ENCODE results near the gene TMEM250.

TMEM250 gene

GRCh38 chr9:136081826-136082495 is 36.7 kb downstream of the TMEM250 start:
- no peak for DNase-seq

DNA sequence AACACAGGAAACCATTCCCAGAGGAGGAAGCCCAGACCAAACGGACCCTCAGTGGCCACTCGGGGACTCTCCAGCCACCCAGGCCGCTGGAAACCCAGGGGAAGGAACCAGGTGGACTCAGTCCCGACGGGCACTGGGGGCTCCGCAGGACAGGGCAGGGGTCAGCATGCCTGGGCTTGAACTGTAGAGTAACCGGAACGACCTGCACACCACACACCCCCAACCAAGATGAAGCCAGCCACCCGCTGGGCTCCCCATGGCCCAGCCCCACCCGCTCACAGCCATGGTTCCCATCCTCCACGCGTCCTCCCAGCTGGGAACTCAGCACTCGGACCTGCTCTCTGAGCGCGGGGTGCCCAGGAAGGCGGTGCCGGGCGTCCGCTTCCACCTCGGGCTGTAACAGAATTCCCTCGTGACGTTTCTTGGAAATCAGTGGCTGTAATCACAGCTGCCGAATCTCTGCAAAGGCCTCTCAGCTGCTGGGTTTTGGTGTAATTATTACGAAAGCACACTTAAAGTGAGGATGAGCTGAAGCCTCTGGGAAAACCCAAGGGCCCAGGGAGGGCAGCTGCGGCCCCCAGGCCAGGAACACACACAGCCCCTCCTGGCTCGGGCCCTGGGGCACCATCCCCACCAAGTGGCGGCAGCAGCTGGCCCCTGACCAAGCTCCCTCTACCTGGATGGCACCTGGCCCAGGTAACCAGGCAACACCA is 37.4 kb downstream of the TMEM250 start:
- no peak for DNase-seq

GRCh38 chr9:136080716-136081112 is 38.0 kb downstream of the TMEM250 start:
- DNase-seq = no peak

- no peak for DNase-seq
These were observed 38.8 kb downstream of the TMEM250 start for GRCh38 chr9:136079916-136080246.

- no peak for DNase-seq
These were observed 39.3 kb downstream of the TMEM250 start for GRCh38 chr9:136079211-136079915.

- DNase-seq = no peak
These were observed 40.1 kb downstream of the TMEM250 start for GRCh38 chr9:136078498-136079011.

DNA sequence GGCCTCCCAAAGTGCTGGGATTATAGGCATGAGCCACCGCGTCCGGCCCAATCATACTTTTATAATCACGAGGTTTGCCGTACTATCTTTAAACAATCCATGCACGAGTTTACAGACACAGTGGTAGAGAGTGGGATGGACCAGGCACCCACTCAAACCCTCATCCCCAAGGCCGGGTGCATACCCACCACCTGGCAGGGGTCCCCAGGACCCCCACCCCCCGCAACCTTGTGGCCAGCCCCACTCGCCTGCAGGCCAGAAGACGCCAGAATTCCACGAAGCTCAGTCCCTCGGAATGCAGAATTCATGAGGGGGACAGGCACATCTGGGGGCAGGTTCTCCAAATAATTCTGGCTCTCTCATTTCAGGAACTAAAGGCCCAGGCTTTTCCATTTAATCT is 40.7 kb downstream of the TMEM250 start:
- no peak for DNase-seq

- DNase-seq = no peak
These were observed 41.2 kb downstream of the TMEM250 start for GRCh38 chr9:136077491-136077890.

GRCh38 chr9:136075881-136076678 is 42.6 kb downstream of the TMEM250 start:
- DNase-seq = no peak

DNA sequence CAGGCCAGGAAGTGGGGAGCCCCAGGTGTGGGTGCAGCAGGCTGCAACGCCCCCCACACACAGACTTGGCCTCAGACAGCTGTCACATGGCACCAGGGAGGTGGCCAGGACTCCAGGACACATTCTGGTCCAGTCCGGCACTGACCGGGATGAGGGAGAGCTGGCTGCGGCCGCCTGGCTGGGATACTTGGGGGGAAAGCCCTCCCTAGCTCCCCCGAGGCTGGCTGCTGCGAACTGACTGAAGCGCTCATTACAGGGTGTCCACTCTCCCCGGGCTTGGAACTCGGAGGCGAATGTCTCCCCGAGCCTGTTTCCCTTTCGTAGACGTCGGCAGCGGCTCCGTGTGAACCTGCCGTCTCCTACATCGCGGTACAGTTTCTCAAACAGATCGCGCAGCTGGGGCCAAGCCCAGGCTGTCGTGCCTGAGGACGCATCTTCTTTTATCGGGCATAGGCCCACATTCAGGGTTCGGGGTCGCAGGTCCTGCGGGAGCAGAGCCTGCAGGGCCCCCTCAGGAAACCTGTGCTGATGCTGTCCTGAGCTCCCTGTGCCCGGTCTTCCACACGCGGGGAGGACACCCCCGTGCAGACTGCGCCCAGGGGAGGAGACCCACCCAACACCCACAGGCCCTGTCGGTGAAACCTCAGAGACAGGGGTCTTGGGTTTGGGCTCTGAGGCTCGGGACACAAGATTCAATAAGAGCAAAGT is 43.4 kb downstream of the TMEM250 start:
- no peak for DNase-seq

DNA sequence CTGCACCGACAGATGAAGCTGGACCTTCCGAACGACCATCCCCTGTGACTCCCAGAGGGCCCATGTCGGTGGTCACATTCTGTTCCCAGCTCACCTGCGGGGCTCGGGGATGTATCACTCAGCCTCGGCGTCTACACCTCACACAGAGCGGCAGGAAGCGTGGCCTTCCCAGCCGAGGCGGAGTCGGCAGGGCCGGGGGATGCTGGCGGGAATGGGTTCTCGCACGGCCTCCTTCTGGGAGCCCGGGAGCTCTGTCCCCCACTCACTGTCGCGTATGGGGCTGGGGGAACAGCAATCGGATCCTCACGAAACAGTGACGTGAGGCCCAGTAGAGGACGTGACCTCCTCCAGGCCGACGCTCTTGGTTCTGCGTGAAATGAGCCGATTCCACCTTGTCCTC is 44.0 kb downstream of the TMEM250 start:
- no peak for DNase-seq
